PFSK-1 (cell line): ENCODE measurements around the gene THUMPD3.

Source experiments
- POLR2AphosphoS5 ChIP-seq: IDR thresholded peaks from 2 replicates; pipeline ENCODE4 v1.6.1; 2012; ENCODE audit warnings: low read depth, mild to moderate bottlenecking, control low read depth, low read length, moderate library complexity
- REST ChIP-seq, 2 experiments: IDR thresholded peaks; 2 replicates each; pipeline versions ENCODE4 v1.6.1 to v1.8.0; 2011 to 2012; ENCODE audit warnings: low read depth in 2 of 2, low read length in 2 of 2, control low read depth in 1 of 2, inconsistent platforms in 1 of 2, mild to moderate bottlenecking in 1 of 2, moderate library complexity in 1 of 2; ENCODE audit not compliant: insufficient read depth in 1 of 2
- SIN3A ChIP-seq: IDR thresholded peaks from 2 replicates; pipeline ENCODE4 v1.6.1; 2012; ENCODE audit warnings: mild to moderate bottlenecking, low read length, moderate library complexity, borderline replicate concordance; ENCODE audit not compliant: insufficient read depth
- TAF1 ChIP-seq: IDR thresholded peaks from 2 replicates; pipeline ENCODE4 v1.6.1; 2012; ENCODE audit warnings: low read length, control low read depth, borderline replicate concordance; ENCODE audit not compliant: insufficient read depth

GRCh38 chr3:9390265-9390888 is 27.5 kb downstream of the THUMPD3 start:
- TF ChIP-seq POLR2AphosphoS5 (0 out of 2 replicates have a peak, but pooled peaks have one; percentile 18), SIN3A (no peak), TAF1 (no peak), REST (IDR thresholded peaks at IDR 0.05; ENCODE audit: insufficient read depth in 1 of 2, low read depth in 2 of 2, low read length in 2 of 2) (no peak)
